Smooth muscle cell (in vitro differentiated cells): Measurements from ENCODE around the gene MPG. TPM values are rescaled to one million over a fixed set of nuclear protein-coding genes. Genes with fewer than 3 reads are reported as not detected.
"Not testable (repeated sequence)": the region's sequence is repeated elsewhere in the genome, so short reads cannot be mapped to it uniquely, and the experiment has no call there.

Experiments used
- DNase-seq: peaks from one replicate; lab custom pipeline; 2025; ENCODE audit not compliant: unreplicated experiment; lab: John Stamatoyannopoulos, UW
- H2AFZ ChIP-seq: fragments of 200-600 bp; sonication (generic); 2 replicates; pipeline ENCODE4 v1.6.0; 2016; ENCODE audit warnings: antibody characterized with exemption, low read depth, mild to moderate bottlenecking
- H3F3A ChIP-seq: fragments of 200-600 bp; sonication (generic); 2 replicates; pipeline ENCODE4 v1.6.0; 2017; ENCODE audit warnings: antibody characterized with exemption, low read depth
- H3K27ac ChIP-seq: fragments of 200-600 bp; sonication (generic); 2 replicates; pipeline ENCODE4 v1.5.1; 2016; ENCODE audit warnings: low read depth, mild to moderate bottlenecking
- H3K27me3 ChIP-seq: fragments of 200-600 bp; sonication (generic); 2 replicates; pipeline ENCODE4 v1.6.1; 2016; ENCODE audit warnings: low read depth, mild to moderate bottlenecking
- H3K36me3 ChIP-seq: fragments of 200-600 bp; sonication (generic); 2 replicates; pipeline ENCODE4 v1.5.1; 2016; ENCODE audit warnings: low read depth
- H3K4me1 ChIP-seq: fragments of 200-600 bp; sonication (generic); 2 replicates; pipeline ENCODE4 v1.5.1; 2016; ENCODE audit warnings: low read depth
- H3K4me2 ChIP-seq: fragments of 200-600 bp; sonication (generic); 2 replicates; pipeline ENCODE4 v1.6.0; 2016; ENCODE audit warnings: mild to moderate bottlenecking
- H3K4me3 ChIP-seq: fragments of 200-600 bp; sonication (generic); 2 replicates; pipeline ENCODE4 v1.5.1; 2016; ENCODE audit warnings: mild to moderate bottlenecking
- H3K79me2 ChIP-seq: fragments of 200-600 bp; sonication (generic); 2 replicates; pipeline ENCODE4 v1.6.0; 2016; ENCODE audit warnings: low read depth, mild to moderate bottlenecking
- H3K9ac ChIP-seq: fragments of 200-600 bp; sonication (generic); 2 replicates; pipeline ENCODE4 v1.6.0; 2016; ENCODE audit warnings: low read depth
- H3K9me3 ChIP-seq: fragments of 200-600 bp; sonication (generic); replicated peaks from 2 replicates; pipeline ENCODE4 v1.5.1; 2016; ENCODE audit warnings: low read depth
- H4K20me1 ChIP-seq: fragments of 200-600 bp; sonication (generic); 2 replicates; pipeline ENCODE4 v1.6.0; 2016; ENCODE audit warnings: low read depth
- CTCF ChIP-seq: fragments of 200-600 bp; sonication (generic); IDR thresholded peaks from 2 replicates; pipeline ENCODE4 v1.5.1; 2017; ENCODE audit warnings: borderline replicate concordance, mild to moderate bottlenecking, antibody characterized with exemption; ENCODE audit not compliant: insufficient read depth, poor library complexity, severe bottlenecking
- WGBS: methylation state at CpG from one replicate; pipeline ENCODE4 v1.1.7; 2016; ENCODE audit warnings: low lambda C conversion rate; 5-methylcytosine and 5-hydroxymethylcytosine counted together
- polyA plus RNA-seq: library from polyadenylated mRNA; unstranded; fragments of >200 nt; fragmentation: Nextera tagmentation; extraction: Ambion mirVana; gene quantifications from 2 replicates; pipeline ENCODE4 v1.2.1, GENCODE V29; 2016
- total RNA-seq: library from RNA; depleted of rRNA; stranded (reverse); fragments of >200 nt; gene quantifications from 2 replicates; pipeline ENCODE4 v1.2.3, GENCODE V29; 2014

MPG gene
- total and polyA plus RNA-seq, 2 experiments from 2014 or later = 84.7 to 120 TPM

GRCh38 chr16:123558-124350, 45.7 kb downstream of the MPG start:
- H3K27ac ChIP-seq, H3K36me3 ChIP-seq, H3F3A ChIP-seq, H3K9ac ChIP-seq, H3K4me2 ChIP-seq, H3K27me3 ChIP-seq, H3K9me3 ChIP-seq, H3K4me1 ChIP-seq, DNase-seq, H3K79me2 ChIP-seq, H2AFZ ChIP-seq, H3K4me3 ChIP-seq: not testable (repeated sequence)
- WGBS = 90% methylated on average over 18 of the region's 19 CpGs
- peaks cover 86% of the 10 kb centered on the region for H4K20me1 ChIP-seq

GRCh38 chr16:125011-125410, 47.0 kb downstream of the MPG start:
- Histone ChIP-seq H3K79me2 (no peaks in the 10 kb centered on the region), H4K20me1 (peaks cover 85% of the 10 kb centered on the region), H3K4me1 (no peaks in the 10 kb centered on the region), H2AFZ (no peak overlapping the region), H3K36me3 (no peaks in the 10 kb centered on the region), H3F3A (no peaks in the 10 kb centered on the region), H3K27ac (no peak overlapping the region), H3K9ac (no peak overlapping the region), H3K4me3 (no peak overlapping the region), H3K9me3 (no peaks in the 10 kb centered on the region), H3K4me2 (no peak overlapping the region), H3K27me3 (no peaks in the 10 kb centered on the region)
- no peak for DNase-seq
- WGBS = 95% methylated on average over 3 of the region's 3 CpGs
- TF ChIP-seq CTCF = no peak

DNA sequence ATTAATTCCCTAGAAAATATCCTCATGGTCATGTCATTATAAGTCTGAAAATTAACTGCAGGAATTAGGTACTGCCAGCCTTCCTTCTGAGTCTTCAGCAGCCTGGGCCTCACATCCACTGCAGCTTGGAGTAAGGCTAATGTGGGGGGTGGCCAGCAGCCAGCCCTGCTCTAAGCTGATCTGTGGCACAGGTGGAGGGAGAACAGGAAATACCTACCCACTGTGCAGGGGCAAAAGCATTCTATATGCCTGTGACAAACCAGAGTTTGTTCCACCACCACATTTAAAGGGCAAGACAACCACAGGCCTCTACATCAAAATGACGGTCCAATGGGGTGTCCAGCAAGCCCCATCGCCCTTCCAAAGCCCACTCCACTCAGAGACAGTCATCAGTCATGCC, 51.0 kb downstream of the MPG start:
- H3K4me3 ChIP-seq = no peak overlapping the region
- peaks cover under 1% of the 10 kb centered on the region for H3K79me2 ChIP-seq
- no peaks in the 10 kb centered on the region for H3F3A ChIP-seq
- H3K27ac ChIP-seq = no peak overlapping the region
- peaks cover 84% of the 10 kb centered on the region for H4K20me1 ChIP-seq
- H3K9ac ChIP-seq = no peak overlapping the region
- no peaks in the 10 kb centered on the region for H3K27me3 ChIP-seq
- TF ChIP-seq CTCF = no peak
- DNase-seq = no peak
- H3K36me3 ChIP-seq = no peaks in the 10 kb centered on the region
- no peaks in the 10 kb centered on the region for H3K9me3 ChIP-seq
- no peak overlapping the region for H2AFZ ChIP-seq
- WGBS = 90% methylated on average over 2 of the region's 2 CpGs
- no peaks in the 10 kb centered on the region for H3K4me1 ChIP-seq
- no peak overlapping the region for H3K4me2 ChIP-seq

DNA sequence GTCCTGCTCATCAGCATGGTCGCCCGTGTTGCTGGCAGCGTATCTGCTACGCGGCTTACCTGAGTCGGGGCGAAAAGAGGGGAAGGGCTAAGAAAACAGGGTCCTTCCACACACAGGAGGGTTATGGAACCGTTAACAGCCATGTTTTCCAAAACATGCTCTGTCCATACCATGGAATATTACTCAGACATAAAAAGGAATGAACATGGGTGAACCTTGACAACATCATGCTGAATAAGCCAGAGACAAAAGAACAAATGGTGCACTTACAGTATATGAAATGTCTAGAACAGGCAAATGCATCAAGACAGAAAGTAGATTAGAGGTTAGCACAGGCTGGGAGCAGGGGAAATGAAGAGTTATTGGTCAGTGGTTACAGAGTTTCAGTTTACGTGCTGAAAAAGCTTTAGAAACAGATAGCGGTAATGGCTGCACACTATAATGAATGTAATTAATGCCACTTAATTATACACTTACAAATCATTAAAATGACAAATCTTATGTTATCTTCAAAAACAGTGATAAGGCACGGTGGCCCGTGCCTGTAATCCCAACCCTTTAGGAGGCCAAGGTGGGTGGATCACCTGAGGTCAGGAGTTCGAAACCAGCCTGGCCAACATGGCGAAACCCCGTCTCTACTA, 52.6 kb downstream of the MPG start:
- DNase-seq = no peak
- peaks cover 72% of the 10 kb centered on the region for H4K20me1 ChIP-seq
- H3K4me1 ChIP-seq = no peaks in the 10 kb centered on the region
- no peaks in the 10 kb centered on the region for H3F3A ChIP-seq
- no peaks in the 10 kb centered on the region for H3K27me3 ChIP-seq
- H3K4me2 ChIP-seq = no peak overlapping the region
- H3K9ac ChIP-seq = no peak overlapping the region
- H3K36me3 ChIP-seq = no peaks in the 10 kb centered on the region
- no peaks in the 10 kb centered on the region for H3K9me3 ChIP-seq
- WGBS = 96% methylated on average over 15 of the region's 15 CpGs
- no peak overlapping the region for H2AFZ ChIP-seq
- peaks cover 8% of the 10 kb centered on the region for H3K79me2 ChIP-seq
- TF ChIP-seq CTCF = no peak
- H3K27ac ChIP-seq = no peak overlapping the region
- no peak overlapping the region for H3K4me3 ChIP-seq
